COR-L47 (cell line): Measurements from ENCODE around the gene NAA16.
A peak's percentile ranks its signal among the peaks of the same experiment; 100 is the strongest.

Source experiments
- DNase-seq: peaks from one replicate; lab custom pipeline; 2025; lab: John Stamatoyannopoulos, UW

NAA16 gene

DNA sequence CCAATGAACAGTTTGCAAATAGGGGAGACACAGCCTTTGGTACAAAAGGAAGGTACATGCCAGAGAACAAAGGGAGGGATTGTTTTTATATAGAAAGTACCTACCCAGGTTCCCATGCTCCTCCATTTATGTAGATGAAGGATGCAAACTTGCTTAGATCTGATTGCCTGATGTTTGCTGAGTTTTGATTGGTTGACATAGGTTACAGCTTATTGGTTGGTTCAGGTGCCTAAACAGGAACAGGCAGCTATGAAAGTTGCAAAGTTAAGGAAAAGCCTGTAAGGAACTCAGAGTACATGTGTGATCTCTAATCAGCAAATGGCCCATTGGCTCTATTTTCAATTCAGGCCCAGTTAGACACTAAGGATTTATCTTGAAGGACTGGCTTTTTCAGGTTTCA, 6.5 kb upstream of the NAA16 start:
- DNase-seq = no peak

DNA sequence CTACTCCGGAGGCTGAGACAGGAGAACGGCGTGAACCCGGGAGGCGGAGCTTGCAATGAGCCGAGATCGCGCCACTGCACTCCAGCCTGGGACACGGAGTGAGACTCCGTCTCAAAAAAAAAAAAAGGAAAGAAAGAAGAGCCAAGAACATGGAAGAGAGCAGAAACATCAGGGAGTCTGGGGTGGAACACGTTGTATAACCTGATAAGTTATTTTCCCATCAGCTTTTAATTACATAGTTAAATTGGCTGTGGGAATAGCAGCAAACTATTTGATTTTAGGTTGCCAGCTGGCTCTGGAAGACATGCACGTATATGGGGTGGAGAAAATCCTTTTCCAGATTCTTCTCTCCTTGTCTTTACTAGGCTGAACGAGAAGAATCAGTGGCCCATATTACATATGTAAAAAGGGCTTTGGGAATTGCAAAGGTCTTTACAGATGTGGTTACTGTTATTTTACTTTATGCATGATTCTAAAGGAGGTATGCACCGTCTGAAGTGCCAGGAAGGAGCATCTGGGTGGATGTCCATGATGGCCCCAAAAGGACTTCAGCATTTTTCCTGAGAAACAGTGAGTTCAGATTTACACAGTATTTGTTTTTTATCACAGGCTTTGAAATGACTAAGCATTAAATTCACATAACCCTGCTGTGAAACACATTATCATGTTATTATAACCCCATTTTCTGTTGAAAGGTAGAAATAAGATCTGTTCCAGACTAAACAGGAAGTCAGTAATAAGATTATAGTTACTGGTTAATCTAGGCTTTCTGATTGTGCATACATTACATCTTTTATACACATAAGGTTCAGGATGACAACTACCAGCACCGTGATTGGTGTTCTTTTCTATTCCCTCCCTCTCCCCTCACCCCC, 4.6 kb upstream of the NAA16 start:
- DNase-seq = no peak

DNA sequence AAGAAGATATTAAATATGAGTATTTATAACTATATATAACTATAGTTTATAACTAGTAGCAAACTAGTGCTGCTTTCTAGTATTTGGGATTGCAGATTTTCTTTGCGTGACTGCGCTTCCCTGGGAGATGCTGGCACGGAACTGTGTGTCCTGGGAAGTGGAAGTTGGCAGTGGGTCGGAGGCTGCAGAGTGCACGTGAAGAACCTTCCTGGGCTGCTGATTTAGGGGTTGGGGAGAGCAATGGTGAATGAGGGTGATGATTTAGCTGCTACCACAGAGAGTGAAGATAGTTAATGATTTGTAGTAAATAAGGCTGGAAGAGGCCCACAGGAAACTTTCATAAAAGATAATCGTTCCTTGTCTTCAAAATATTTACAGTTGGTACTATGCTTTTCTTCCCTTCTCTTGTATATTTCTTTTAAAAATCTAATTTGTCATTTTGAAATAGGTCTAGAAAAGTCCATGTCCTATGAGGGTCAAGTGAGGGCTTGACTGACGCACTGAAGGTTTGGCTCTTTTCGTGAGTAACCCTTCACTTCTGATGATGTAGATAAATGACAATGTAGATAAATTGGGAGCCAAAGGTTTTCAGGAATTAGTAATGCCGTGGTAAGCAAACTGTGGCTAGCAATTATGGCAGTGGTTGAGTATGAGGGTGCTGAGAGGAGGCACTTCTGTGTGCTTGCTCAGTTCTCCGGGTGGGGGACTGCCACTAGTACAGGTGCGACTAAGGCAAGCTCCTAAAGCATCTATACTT, 3.0 kb upstream of the NAA16 start:
- DNase-seq = no peak

DNA sequence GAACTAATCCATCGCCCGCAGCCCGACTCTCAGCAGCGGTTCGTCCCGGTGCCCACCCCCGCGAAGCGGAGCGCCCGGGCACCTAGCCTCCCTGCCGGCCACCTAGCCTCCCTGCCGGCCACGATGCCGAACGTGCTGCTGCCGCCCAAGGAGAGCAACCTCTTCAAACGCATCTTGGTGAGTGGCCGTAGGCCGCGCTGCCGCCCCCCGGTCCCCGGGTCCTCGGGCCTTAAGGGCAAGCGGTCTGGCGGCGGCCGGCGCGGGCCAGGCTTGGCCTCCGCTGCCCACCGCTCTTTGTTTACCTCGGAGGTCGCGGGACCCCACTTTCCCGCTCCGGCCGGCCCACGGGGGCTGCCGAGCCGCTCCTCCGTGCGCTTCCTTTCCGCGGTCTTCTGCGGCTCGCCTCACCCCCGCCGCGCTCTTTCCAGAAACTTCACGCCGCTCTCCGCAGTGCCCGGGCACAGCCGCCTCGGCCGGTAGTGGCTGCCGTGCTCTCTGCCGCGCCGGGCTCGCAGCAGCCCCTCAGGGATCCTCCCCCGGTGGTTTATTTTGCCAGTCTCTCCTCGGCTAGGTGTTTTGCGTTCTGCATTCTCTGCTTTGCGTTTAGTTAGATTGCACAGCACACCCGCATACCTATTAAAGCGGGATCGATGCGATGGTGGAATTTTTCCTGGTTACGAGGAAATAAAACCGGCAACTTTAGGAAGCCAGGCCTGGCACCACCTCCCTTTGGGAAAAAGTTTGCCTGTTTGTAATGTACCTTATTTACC, 524 bp downstream of the NAA16 start:
- DNase-seq = no peak

DNA sequence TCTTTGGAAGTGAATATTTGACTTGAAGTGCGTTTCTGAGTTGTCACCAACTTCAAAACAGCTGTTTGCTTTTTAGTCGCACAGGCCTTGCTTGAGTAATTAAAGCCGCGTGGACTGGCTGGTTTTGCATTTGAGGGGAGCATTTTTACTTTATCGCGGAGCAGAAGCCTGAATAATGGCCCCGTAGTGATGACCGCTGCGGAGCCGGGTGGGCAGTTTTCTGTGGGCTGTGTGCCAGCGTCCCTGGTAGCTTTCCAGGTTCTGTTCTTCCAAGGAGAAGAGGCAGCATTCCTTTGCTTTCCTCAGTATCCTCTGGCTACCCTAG, 1.1 kb downstream of the NAA16 start:
- DNase-seq = peak; percentile 30

DNA sequence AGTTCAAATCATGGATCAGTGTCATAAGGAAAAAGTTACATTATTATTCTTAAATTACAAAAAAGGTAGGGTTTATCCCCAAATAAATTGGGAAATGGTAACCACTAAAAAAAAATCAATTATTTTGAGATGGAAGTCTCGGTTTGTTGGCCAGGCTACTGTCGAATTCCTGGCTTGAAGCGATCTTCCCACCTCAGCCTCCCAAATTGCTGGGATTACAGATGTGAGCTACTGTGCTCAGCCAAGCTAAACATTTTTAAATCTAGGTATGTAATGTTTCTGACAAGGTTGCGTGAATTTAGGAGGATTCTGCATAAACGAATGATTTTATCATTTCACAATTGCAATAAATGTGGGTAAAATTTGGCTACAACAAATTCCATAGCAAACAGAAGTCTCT, 2.0 kb downstream of the NAA16 start:
- no peak for DNase-seq

DNA sequence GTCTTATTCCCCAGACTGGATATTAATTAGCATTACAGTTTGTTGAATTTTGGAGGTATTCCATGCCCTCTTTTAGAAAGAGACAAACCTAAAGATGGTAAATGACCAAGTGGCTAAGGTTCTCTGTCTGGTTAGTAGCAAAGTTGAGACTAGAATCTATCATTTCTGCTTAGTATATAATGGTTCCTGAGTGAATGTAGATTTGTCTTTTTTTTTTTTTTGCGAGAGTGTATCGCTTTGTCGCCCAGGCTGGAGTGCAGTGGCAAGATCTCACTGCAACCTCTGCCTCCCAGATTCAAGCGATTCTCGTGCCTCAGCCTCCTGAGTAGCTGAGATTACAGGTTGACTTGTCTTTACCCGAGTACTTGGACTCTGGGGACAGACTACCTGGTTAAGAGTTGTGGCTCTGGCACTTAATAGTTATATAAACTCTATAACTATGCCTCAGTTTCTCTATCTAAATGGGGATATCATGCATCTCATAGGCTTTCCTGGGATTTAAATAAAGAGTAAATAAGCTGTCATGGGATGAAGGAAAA, 2.7 kb downstream of the NAA16 start:
- no peak for DNase-seq

DNA sequence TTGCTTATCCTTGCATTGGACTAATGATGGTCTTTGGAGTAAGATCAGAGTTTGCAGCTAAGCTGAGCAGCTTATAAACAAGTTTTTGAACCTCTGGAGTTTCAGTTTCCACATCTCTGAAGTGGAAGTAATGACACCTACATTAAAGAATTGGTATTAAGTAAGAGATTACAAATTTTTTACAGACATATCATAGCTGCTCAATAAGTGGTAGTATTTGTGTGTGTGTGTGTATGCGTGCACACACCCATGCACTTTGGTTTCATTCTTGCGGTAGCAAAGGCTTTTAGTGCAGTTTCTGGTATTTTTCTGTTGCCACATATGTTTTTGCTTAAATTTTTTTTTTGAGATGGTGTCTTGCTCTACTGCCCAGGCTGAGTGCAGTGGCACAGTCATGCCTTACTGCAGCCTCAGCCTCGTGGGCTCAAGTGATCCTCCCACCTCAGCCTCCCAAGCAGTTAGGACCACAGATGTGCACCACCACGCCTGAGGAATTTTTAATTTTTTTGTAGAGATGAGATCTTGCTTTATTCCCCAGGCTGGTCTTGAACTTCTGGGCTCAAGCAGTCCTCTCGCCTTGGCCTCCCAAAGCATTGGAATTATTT, 4.5 kb downstream of the NAA16 start:
- no peak for DNase-seq

DNA sequence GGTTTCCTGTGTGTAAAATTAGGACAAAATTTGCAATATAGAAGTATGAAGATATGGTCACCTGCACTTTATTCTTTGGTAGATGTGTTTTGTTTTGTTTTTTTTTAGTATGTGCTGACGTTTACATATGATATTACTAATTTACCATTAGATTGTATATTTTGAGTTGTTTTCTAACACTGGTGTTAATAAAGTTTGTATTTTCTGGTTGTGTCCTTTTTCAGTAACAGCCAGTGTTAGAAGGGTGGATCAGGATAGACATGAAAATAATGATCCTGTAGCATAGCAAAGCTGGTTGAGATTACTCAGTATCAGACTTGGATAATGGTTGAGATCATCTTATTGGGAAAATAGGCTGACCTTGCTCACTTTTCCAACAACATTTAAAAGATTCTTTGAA, 6.2 kb downstream of the NAA16 start:
- DNase-seq = no peak

DNA sequence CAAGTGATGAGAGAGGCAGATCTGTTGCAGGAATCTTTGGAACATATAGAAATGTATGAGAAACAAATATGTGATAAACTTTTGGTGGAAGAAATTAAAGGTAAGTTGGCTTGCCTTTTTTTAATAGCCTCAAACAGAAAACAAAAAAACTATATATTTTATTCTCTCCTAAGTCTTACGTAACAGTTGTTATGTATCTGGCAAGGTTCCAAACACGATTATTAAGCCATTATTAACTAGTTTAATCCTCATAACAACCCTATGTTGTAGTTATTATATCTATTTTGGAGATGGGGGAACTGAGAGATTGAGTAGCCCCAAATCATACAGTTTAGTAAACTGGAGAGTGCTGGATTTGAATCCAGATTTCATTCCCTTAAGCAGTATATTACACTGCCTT, 14.7 kb downstream of the NAA16 start:
- no peak for DNase-seq

DNA sequence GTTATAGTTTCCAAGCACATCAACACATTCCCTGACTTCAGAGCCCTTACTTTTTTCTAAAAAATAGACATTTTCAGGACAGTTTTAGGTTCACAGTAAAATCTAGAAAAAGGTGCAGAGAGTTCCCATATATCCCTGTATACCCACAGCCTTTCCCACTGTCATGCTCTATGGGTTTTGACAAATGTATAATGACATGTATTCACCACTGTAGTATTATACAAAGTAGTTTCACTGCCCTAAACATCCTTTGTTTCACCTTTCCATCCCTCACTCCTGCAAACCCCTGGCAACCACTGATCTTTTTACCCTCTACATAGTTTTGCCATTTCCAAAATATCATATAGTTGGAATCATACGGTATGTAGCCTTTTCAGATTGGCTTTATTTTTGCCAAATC, 15.6 kb downstream of the NAA16 start:
- no peak for DNase-seq

DNA sequence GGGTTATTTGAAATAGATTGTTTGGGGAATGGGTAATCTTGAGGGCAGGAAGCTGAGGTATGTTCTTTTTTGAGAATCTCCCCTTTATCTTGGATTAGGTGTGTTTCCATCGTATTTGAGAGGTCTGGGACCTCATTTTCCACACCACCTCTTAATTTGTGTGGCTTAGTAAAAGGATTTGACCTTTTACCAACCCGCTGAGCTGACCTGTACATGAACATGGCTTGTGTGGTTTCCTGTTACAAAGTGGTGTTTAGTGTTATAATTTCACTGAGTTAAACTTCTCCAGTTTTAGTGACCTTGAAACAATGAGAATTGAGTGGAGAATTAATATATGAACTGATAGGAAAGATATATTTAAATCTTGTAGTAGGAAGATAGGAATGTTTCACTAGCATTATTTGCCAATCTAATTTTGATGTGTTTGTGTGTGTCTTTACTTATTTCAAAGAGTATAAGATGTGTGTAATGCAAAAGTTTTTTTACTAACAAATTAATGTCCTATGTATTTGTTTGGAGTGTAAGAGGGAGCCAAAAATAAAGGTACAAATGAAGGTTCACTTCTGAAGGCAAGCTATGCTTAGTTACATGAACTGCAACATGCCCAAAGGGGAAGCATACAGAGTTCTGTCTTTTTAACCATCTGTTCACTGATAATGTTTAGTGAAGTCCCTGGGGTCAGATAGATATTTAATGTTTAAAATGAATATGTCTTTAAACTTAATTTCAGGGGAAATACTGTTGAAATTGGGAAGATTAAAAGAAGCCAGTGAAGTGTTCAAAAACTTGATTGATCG, 17.1 kb downstream of the NAA16 start:
- DNase-seq = no peak

DNA sequence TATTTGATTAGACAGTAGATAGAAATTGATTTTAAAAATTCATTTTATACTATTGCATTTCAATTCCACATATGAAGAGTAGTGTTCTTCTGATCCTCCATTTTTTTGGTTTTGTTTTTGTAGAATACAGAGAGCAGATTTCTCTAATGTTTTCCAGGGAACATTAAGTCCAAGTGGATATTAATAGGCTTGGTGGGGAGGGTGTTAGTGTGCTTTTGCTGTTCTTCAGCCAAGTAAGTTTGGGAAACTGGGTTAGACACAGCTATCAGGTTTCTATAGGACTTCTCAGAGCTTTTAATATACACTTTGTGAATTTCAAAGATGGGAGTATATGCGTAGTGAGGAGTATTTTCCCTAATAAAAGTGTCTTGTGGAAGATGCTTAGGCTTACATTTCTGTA, 21.8 kb downstream of the NAA16 start:
- no peak for DNase-seq

DNA sequence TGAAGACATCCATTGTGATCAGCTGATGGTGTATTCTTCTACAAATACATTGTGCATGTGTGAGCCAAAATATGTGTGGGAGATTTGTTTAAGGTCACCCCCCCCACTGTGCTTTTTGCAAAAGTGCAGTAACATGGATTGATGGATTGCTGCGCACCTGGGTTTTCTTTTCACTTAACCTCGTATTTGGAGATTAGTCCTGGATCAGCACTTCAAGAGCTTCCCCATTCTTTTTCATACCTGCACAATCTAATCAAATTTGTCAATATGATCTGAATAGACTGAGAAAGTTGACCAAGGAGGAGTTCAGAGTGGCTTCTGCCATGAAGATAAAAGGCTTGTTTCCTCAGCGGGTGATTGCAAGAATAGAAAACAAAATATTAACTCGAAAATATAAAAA, 23.7 kb downstream of the NAA16 start:
- DNase-seq = no peak

DNA sequence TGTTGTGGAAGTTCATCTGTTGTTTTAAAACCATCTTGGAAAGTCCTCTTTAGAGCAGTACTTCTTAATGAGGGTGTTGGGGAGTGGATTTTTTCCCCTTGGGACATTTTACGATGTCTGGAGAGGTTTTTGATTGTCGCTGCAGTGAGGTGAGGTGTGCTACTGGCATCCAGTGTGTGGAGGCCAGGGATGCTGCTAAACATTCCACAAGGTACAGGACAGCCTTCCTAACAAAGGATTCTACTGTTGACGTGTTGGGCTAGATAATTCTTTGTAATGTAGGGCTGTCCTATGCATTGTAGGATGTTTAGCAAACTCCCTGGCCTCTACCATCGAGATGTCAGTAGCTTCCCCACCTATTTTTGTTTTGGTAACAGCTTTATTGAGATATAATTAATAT, 33.3 kb downstream of the NAA16 start:
- no peak for DNase-seq

DNA sequence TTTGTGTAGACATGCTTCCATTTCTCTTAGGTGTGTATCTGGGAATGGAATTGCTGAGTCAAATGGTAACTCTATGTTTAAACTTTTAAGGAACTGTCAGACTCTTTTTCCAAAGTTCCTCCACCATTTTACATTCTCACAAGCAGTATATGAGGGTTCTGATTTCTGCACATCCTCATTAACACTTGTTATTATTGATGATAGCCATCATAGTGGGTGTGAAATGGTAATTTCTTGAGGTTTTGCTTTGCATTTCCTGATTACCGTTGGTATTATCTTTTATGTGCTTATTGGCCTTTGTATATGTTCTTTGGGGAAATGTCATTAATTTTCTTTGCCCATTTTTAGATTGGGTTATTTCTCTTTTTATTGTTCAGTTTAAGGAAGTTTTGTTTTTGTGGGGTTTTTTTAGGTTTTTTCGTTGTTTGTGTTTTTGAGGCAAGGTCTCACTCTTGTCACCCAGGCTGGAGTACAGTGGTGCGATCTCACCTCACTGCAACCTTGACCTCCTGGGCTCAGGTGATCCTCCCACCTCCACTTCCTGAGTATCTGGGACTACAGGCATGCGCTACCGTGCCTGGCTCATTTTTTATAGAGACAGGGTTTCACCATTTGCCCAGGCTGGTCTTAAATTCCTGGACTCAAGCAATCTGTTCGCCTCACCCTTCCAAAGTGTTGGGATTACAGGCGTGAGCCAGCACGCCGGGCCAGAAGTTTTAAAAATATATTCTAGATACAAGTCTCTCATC, 34.3 kb downstream of the NAA16 start:
- DNase-seq = no peak

DNA sequence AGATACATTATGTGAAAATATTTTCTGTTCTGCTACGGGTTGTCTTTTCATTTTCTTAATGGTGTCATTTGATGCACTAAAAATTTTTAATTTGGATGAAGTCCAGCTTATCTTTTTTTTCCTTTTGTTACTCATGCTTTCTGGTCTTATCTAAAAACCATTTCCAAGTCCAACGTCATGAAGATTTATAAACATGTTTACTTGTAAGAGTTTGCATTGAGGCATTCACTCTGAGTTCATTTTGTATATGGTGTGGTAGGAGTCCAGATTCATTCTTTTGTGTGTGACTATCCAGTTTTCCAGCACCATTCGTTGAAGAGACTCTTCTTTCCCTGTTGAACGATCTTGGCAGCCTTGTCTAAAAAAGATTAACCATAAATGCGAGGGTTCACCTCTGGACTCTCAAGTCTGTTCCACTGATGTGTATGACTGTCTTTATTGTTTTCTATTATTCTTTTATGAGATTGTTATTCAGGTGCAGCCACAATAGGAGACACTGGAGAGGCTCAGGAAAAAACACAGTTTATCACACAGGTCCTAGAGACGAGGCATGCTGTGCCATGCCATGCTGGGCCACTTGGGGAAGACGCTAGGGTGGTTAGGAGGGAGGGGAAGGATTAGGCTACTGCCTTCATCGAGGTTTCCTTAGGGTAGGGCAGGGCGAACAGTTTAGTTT, 35.0 kb downstream of the NAA16 start:
- DNase-seq = no peak

DNA sequence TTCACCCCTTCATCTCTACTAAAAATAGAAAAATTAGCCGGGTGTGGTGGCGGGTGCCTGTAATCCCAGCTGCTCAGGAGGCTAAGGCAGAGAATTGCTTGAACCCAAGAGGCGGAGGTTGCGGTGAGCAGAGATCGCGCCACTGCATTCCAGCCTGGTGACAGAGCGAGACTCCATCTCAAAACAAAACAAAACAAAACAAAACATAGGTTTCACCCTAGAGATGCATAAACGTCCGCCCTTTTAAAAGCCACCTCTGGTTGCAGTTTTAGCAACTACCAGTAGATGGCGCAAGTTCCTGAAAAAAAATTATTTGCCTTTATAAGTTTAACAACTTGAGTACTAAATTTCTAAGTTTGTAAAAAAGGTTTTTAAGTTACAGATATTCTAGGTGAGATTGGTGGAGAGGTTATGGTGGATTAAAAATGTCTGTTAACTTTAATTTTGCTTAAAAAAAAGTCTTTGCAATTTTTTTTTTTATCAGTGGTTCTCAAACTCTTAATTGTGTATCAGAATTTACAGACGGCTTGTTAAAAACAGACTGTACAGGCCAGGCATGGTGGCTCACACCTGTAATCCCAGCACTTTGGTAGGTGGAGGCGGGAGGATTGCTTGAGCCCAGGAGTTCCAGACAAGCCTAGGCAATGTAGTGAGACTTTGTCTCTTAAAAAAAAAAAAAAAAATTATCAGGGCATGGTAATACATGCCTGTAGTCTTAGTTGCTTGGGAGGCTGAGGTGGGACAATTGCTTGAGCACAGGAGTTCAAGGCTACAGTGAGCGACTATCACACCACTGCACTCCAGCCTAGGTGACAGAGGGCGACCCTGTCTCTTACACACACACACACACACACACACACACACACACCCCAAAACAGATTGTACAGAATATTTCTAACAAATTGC, 42.1 kb downstream of the NAA16 start:
- peak; percentile 12 for DNase-seq

DNA sequence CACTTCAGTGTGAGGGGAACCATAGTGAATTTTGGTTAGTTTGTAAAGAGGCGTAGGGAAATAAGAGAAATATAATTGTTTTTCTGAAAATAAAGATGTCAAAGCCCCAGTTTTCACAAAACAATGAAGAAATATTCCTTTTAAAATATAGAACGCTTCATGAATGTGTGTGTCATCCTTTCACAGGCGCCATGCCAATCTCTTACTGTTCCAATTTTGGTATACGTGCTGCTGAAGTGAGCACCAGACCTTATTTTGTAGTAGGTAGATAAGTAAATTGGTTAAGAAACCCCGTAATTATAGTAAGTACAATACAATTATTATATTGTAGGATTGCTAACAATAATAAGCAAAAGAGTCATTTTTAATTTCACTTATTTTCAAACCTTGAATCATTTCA, 43.3 kb downstream of the NAA16 start:
- no peak for DNase-seq
